K562 (cell line): Measurements from ENCODE around the gene SAMD14. TPM values are rescaled to one million over a fixed set of nuclear protein-coding genes. Genes with fewer than 3 reads are reported as not detected.
A peak's percentile ranks its signal among the peaks of the same experiment; 100 is the strongest.

Experiments
- CTCF ChIP-seq, 3 experiments: IDR thresholded peaks in 2 of 3; conservative IDR thresholded peaks in 1 of 3; 2 replicates each; pipeline ENCODE4 v1.5.1; 2011 to 2012; ENCODE audit warnings: low read length in 3 of 3, mild to moderate bottlenecking in 3 of 3, control low read depth in 2 of 3, improper control_type of control experiment in 1 of 3, inconsistent platforms in 1 of 3, low read depth in 1 of 3, mixed read lengths in 1 of 3, moderate library complexity in 1 of 3; ENCODE audit not compliant: insufficient read depth in 2 of 3
- DPF2 ChIP-seq: fragments of 450-650 bp; IDR thresholded peaks from 2 replicates; pipeline ENCODE4 v1.6.1; 2016
- EHMT2 ChIP-seq: fragments of 450-650 bp; IDR thresholded peaks from 2 replicates; pipeline ENCODE4 v1.6.1; 2018; ENCODE audit warnings: antibody characterized with exemption
- ELK1 ChIP-seq: sonication (generic); formaldehyde crosslinking; IDR thresholded peaks from 2 replicates; pipeline ENCODE4 v1.8.1; 2022; ENCODE audit warnings: missing genetic modification reagents
- HMGN3 ChIP-seq: IDR thresholded peaks from 2 replicates; pipeline ENCODE4 v1.6.1; 2011; ENCODE audit warnings: borderline replicate concordance, low read depth, mild to moderate bottlenecking, mixed read lengths, low read length; ENCODE audit not compliant: insufficient read length; ENCODE audit errors: extremely low read depth
- MYBL2 ChIP-seq, 2 experiments: fragments of 450-650 bp in 1 of 2; sonication (generic) in 1 of 2; formaldehyde crosslinking in 1 of 2; IDR thresholded peaks; 2 replicates each; pipeline versions ENCODE4 v1.6.1 to v1.8.1; 2017 to 2022; ENCODE audit warnings: borderline replicate concordance in 1 of 2, inconsistent platforms in 1 of 2, low read depth in 1 of 2, mild to moderate bottlenecking in 1 of 2, missing genetic modification reagents in 1 of 2, moderate library complexity in 1 of 2
- SMAD2 ChIP-seq: fragments of 150-350 bp; IDR thresholded peaks from 2 replicates; pipeline ENCODE4 v1.6.1; 2014; ENCODE audit warnings: low read depth, mild to moderate bottlenecking, low read length
- TCF3 ChIP-seq: sonication (generic); formaldehyde crosslinking; IDR thresholded peaks from 2 replicates; pipeline ENCODE4 v1.4.0; 2020; ENCODE audit warnings: mild to moderate bottlenecking, missing genetic modification reagents
- TCFL5 ChIP-seq: fragments of 250-450 bp; sonication (Bioruptor Pico); conservative IDR thresholded peaks from 2 replicates; pipeline ENCODE4 v1.6.1; 2021; ENCODE audit warnings: mild to moderate bottlenecking, moderate library complexity, matching md5 sums
- ZBTB8A ChIP-seq: fragments of 450-650 bp; IDR thresholded peaks from 2 replicates; pipeline ENCODE4 v1.6.1; 2018; ENCODE audit warnings: mild to moderate bottlenecking, moderate library complexity; ENCODE audit not compliant: partially characterized antibody
- ZFP30 ChIP-seq: fragments of 250-450 bp; sonication (Bioruptor Pico); IDR thresholded peaks from 2 replicates; pipeline ENCODE4 v1.8.0; 2022; ENCODE audit warnings: moderate library complexity, mild to moderate bottlenecking, inconsistent platforms, borderline replicate concordance
- ZNF143 ChIP-seq: sonication (generic); formaldehyde crosslinking; IDR thresholded peaks from 2 replicates; pipeline ENCODE4 v1.9.0; 2022; ENCODE audit warnings: mild to moderate bottlenecking, missing genetic modification reagents
- ZNF408 ChIP-seq: fragments of 250-450 bp; sonication (Bioruptor Pico); IDR thresholded peaks from 2 replicates; pipeline ENCODE4 v1.4.0; 2020; ENCODE audit warnings: low read depth, mild to moderate bottlenecking, moderate library complexity
- ZNF583 ChIP-seq: fragments of 250-450 bp; sonication (Bioruptor Pico); IDR thresholded peaks from 2 replicates; pipeline ENCODE4 v1.4.0; 2020
- ZNF589 ChIP-seq: fragments of 200-800 bp; sonication (Bioruptor generic); IDR thresholded peaks from 2 replicates; pipeline ENCODE4 v1.6.1; 2016; ENCODE audit warnings: low read depth, missing genetic modification characterization, missing compliant biosample characterization
- ZNF695 ChIP-seq: fragments of 450-650 bp; formaldehyde crosslinking; IDR thresholded peaks from 2 replicates; pipeline ENCODE4 v1.4.0; 2020; ENCODE audit warnings: mild to moderate bottlenecking, moderate library complexity
- polyA plus RNA-seq, 8 experiments: library from polyadenylated mRNA; depleted of rRNA in 4 of 8; stranded (reverse) in 5 of 8; unstranded in 3 of 8; fragments of >200 nt; fragmentation: Nextera tagmentation in 2 of 8; fragmentation: Illumina TruSeq in 1 of 8; extraction: Ambion mirVana in 2 of 8; extraction: Trizol in 1 of 8; gene quantifications; 2 replicates each; pipeline versions ENCODE4 v1.2.1 to v1.2.3, GENCODE V29; 2011 to 2014; ENCODE audit warnings: inconsistent platforms in 1 of 8, missing spikeins in 1 of 8
- total RNA-seq, 7 experiments: library from RNA; depleted of rRNA in 6 of 7; stranded (reverse); fragments of >200 nt in 6 of 7; fragmentation: Illumina TruSeq in 2 of 7; extraction: Trizol in 2 of 7; gene quantifications; 2 replicates each; pipeline versions ENCODE4 v1.2.1 to v1.2.3, GENCODE V29; 2011 to 2021; ENCODE audit warnings: low replicate concordance in 1 of 7
- TF ChIP-seq, protein P1 (sequence below), 2 experiments: fragments of 450-650 bp in 1 of 2; sonication (generic) in 1 of 2; formaldehyde crosslinking in 1 of 2; IDR thresholded peaks in 1 of 2; conservative IDR thresholded peaks in 1 of 2; 2 replicates each; pipeline versions ENCODE4 v1.6.1 to v1.8.1; 2016 to 2023; ENCODE audit warnings: mild to moderate bottlenecking in 2 of 2, moderate library complexity in 2 of 2, inconsistent platforms in 1 of 2, missing genetic modification reagents in 1 of 2
- TF ChIP-seq, protein P2 (sequence below): sonication (generic); formaldehyde crosslinking; IDR thresholded peaks from 2 replicates; pipeline ENCODE4 v1.8.0; 2023; ENCODE audit warnings: mild to moderate bottlenecking, missing genetic modification reagents

The SAMD14 gene
- total and polyA plus RNA-seq, 9 of the 15 experiments (the other 6 are each of a cell fraction or from before 2014, with no cell fraction given): 0.04 to 0.07 TPM; not detected in 7

DNA sequence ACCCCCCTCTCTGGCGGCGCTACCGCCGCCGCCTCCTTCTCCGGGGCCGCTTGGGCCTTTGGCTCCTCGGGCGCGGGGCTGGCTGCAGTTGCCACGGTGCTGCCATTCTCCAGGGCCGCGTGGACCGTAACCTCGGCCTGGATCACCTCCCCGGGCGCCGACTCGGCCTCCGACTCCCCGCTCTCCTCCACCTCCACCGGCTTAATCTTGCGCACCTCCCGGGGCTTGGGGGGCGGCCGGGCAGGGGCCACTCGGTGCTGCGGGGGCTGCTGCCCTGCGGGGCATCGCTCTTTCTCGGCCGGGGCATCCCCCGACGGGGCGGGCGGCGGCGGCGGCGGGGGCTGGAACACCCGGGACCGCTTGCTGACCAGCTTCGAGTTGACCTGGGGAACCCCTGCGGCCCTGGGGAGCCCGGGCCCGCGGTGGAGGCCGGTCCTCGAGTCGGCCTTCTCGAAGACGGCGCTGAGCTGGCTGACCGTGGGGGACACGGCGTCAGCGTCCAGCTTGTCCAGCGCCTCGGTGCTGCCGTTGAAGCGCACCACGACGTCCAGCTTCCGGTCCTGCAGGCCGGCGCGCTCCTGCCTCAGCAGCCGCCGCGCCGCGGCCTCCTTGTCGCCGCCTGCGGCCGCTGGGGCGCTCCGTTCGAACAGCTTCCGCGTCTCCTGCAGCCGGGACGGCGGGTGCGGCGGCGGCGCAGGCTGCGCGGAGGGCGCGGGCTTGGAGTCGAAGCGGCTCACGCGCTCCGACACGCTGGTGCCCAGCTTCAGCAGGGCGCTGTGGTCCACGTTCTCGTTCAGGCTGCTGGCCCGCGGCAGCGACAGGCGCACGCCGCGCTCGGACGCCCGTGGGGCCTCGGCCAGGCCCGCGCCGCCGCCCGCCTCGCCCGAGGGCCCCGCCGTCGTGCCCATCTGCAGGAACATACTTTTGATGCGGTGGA is 19.7 kb upstream of the SAMD14 start (continued):
- TF ChIP-seq DPF2: no peak
- no peak for TF ChIP-seq ZNF143 (CRISPR knock-in tag)
- no peak for TF ChIP-seq ZNF695 (CRISPR knock-in tag)
- peak in 1 of 3 experiments; percentile 57; a peak in 3 of 6 replicates for TF ChIP-seq CTCF (IDR thresholded peaks at IDR 0.05 in 2 of 3, conservative IDR thresholded peaks at IDR 0.05 in 1 of 3; ENCODE audit: insufficient read depth in 2 of 3, low read depth in 1 of 3, low read length in 3 of 3)
- no peak for TF ChIP-seq ZNF583 (CRISPR knock-in tag)
- TF ChIP-seq, protein P1, sequence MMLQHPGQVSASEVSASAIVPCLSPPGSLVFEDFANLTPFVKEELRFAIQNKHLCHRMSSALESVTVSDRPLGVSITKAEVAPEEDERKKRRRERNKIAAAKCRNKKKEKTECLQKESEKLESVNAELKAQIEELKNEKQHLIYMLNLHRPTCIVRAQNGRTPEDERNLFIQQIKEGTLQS (IDR thresholded peaks at IDR 0.05): no peak
- TF ChIP-seq, protein P1 (CRISPR knock-in tag; conservative IDR thresholded peaks at IDR 0.05): no peak
- TF ChIP-seq HMGN3: peak; percentile 60
- TF ChIP-seq, protein P2, sequence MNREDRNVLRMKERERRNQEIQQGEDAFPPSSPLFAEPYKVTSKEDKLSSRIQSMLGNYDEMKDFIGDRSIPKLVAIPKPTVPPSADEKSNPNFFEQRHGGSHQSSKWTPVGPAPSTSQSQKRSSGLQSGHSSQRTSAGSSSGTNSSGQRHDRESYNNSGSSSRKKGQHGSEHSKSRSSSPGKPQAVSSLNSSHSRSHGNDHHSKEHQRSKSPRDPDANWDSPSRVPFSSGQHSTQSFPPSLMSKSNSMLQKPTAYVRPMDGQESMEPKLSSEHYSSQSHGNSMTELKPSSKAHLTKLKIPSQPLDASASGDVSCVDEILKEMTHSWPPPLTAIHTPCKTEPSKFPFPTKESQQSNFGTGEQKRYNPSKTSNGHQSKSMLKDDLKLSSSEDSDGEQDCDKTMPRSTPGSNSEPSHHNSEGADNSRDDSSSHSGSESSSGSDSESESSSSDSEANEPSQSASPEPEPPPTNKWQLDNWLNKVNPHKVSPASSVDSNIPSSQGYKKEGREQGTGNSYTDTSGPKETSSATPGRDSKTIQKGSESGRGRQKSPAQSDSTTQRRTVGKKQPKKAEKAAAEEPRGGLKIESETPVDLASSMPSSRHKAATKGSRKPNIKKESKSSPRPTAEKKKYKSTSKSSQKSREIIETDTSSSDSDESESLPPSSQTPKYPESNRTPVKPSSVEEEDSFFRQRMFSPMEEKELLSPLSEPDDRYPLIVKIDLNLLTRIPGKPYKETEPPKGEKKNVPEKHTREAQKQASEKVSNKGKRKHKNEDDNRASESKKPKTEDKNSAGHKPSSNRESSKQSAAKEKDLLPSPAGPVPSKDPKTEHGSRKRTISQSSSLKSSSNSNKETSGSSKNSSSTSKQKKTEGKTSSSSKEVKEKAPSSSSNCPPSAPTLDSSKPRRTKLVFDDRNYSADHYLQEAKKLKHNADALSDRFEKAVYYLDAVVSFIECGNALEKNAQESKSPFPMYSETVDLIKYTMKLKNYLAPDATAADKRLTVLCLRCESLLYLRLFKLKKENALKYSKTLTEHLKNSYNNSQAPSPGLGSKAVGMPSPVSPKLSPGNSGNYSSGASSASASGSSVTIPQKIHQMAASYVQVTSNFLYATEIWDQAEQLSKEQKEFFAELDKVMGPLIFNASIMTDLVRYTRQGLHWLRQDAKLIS: no peak
- no peak for TF ChIP-seq ZNF408 (CRISPR knock-in tag)
- no peak for TF ChIP-seq ELK1 (CRISPR knock-in tag)
- no peak for TF ChIP-seq ZBTB8A
- TF ChIP-seq ZFP30 (CRISPR knock-in tag): no peak
- TF ChIP-seq TCFL5 (CRISPR knock-in tag): no peak
- no peak for TF ChIP-seq TCF3 (CRISPR knock-in tag)
- no peak for TF ChIP-seq MYBL2 (IDR thresholded peaks at IDR 0.05; ENCODE audit: low read depth)
- no peak for TF ChIP-seq MYBL2 (CRISPR knock-in tag; IDR thresholded peaks at IDR 0.05; ENCODE audit: borderline replicate concordance)
- TF ChIP-seq SMAD2: no peak
- TF ChIP-seq ZNF589 (CRISPR knock-in tag): 0 out of 2 replicates have a peak, but pooled peaks have one; percentile 11
- TF ChIP-seq EHMT2: no peak
